Effector CD4-positive, alpha-beta T cell (primary cell): Measurements from ENCODE around the gene ERICH4. TPM values are rescaled to one million over a fixed set of nuclear protein-coding genes. Genes with fewer than 3 reads are reported as not detected.
"Not testable (repeated sequence)": the region's sequence is repeated elsewhere in the genome, so short reads cannot be mapped to it uniquely, and the experiment has no call there.

Experiments
- DNase-seq: peaks from one replicate; pipeline ENCODE4 v3.0.0-alpha.2; 2020
- total RNA-seq: gene quantifications from one replicate; lab custom pipeline; 2026; lab: John Stamatoyannopoulos, UW

The ERICH4 gene
- total RNA-seq = not detected

- DNase-seq = no peak
These were observed at the start of gene ERICH4 for GRCh38 chr19:41442473-41443355. Gene ERICH4 (plus strand): TSS chr19:41443156. CDS start chr19:41443170, 14 bp downstream.

- DNase-seq = no peak
These were observed 47.6 kb upstream of the ERICH4 start for GRCh38 chr19:41395355-41395754.

- peak; percentile 99 for DNase-seq
These were observed 45.6 kb upstream of the ERICH4 start, which contains the start of the genes BCKDHA and EXOSC5 for GRCh38 chr19:41397086-41398049. Gene BCKDHA (plus strand): TSS chr19:41397818. CDS start chr19:41397828, 10 bp downstream. Gene EXOSC5 (minus strand): TSS chr19:41397359. CDS start chr19:41397328, 31 bp downstream.

GRCh38 chr19:41398050-41398418 lies 44.9 kb upstream of the ERICH4 start:
- no peak for DNase-seq

GRCh38 chr19:41398598-41398997 lies 44.4 kb upstream of the ERICH4 start:
- no peak for DNase-seq

GRCh38 chr19:41399091-41399490 lies 43.9 kb upstream of the ERICH4 start:
- DNase-seq = no peak

GRCh38 chr19:41399525-41399924 lies 43.4 kb upstream of the ERICH4 start:
- no peak for DNase-seq

- DNase-seq = no peak
These were observed 41.5 kb upstream of the ERICH4 start for GRCh38 chr19:41401483-41401882.

GRCh38 chr19:41402010-41402409 lies 40.9 kb upstream of the ERICH4 start:
- no peak for DNase-seq

GRCh38 chr19:41403181-41403970 lies 39.6 kb upstream of the ERICH4 start:
- DNase-seq = no peak

- no peak for DNase-seq
These were observed 37.2 kb upstream of the ERICH4 start for GRCh38 chr19:41405776-41406175.

- no peak for DNase-seq
These were observed 35.7 kb upstream of the ERICH4 start for GRCh38 chr19:41407271-41407670.

GRCh38 chr19:41408256-41408655 lies 34.7 kb upstream of the ERICH4 start:
- no peak for DNase-seq

GRCh38 chr19:41408846-41409245 lies 34.1 kb upstream of the ERICH4 start:
- DNase-seq = not testable (repeated sequence)

- DNase-seq = no peak
These were observed 33.7 kb upstream of the ERICH4 start for GRCh38 chr19:41409288-41409687.

GRCh38 chr19:41410336-41411054 lies 32.5 kb upstream of the ERICH4 start:
- no peak for DNase-seq

- DNase-seq = no peak
These were observed 31.6 kb upstream of the ERICH4 start for GRCh38 chr19:41411100-41411967.

GRCh38 chr19:41411968-41412265 lies 31.0 kb upstream of the ERICH4 start:
- DNase-seq = no peak

GRCh38 chr19:41412953-41413352 lies 30.0 kb upstream of the ERICH4 start:
- DNase-seq = no peak

GRCh38 chr19:41413947-41414346 lies 29.0 kb upstream of the ERICH4 start:
- DNase-seq = no peak

- no peak for DNase-seq
These were observed 28.5 kb upstream of the ERICH4 start for GRCh38 chr19:41414461-41414860.
